ENCODE measurements around the gene TANGO6. TPM values are rescaled to one million over a fixed set of nuclear protein-coding genes. Genes with fewer than 3 reads are reported as not detected.

TANGO6 gene
- total and polyA plus RNA-seq, 10 of the 15 experiments (the other 5 are each of a cell fraction or from before 2014, with no cell fraction given), result 1.1 to 20.6 (median 11.0) TPM

GRCh38 chr16:68921637-68922036 lies 78.3 kb downstream of the TANGO6 start:
- H3K4me1 ChIP-seq (ENCODE audit: control insufficient read depth, insufficient read depth, low read length), result no peaks in the 10 kb centered on the region
- H3K79me2 ChIP-seq (ENCODE audit: control insufficient read depth, insufficient read depth, low read length), result no peaks in the 10 kb centered on the region
- intact Hi-C loops (cut with micrococcal nuclease; ENCODE audit: unreplicated experiment), result no loop called here
- ChIA-PET SMC1A (ENCODE audit: uncharacterized antibody, unreplicated experiment) (no interaction called here), CTCF (no interaction called here), RAD21 (ENCODE audit: unreplicated experiment) (no interaction called here), POLR2A (no interaction called here)
- ATAC-seq (no peak), DNase-seq (ENCODE audit: low read depth, low spot score) (no peak), FAIRE-seq (no peak)
- H3K27ac ChIP-seq (ENCODE audit: control insufficient read depth, insufficient read depth), result no peak overlapping the region
- H3K36me3 ChIP-seq (ENCODE audit: control insufficient read depth in 2 of 2, insufficient read depth in 2 of 2, low read length in 1 of 2), result peaks cover 0 to 5% of the 10 kb centered on the region in 2 experiments; a peak in 1 of 4 replicates
- no peak overlapping the region for H2AFZ ChIP-seq (ENCODE audit: control insufficient read depth, low read depth, low read length)
- BruUV-seq (replicated peaks), result no TSS peak
- TF ChIP-seq CUX1 (IDR thresholded peaks at IDR 0.05; ENCODE audit: insufficient replicate concordance, low read depth, low read length) (no peak), BACH1 (IDR thresholded peaks at IDR 0.05; ENCODE audit: borderline replicate concordance) (no peak), PKNOX1 (IDR thresholded peaks at IDR 0.05) (no peak), SIN3A (IDR thresholded peaks at IDR 0.05; ENCODE audit: low read depth, low read length) (no peak)
- 97% methylated on average over 2 of the region's 2 CpGs for WGBS (ENCODE audit: insufficient coverage, insufficient replicate concordance, low lambda C conversion rate, missing lambda C conversion rate)
- H3K9me3 ChIP-seq (replicated peaks; ENCODE audit: control insufficient read depth, insufficient read depth, low read length), result no peaks in the 10 kb centered on the region
- no peaks in the 10 kb centered on the region for H3K27me3 ChIP-seq (replicated peaks in 1 of 2; ENCODE audit: control insufficient read depth in 2 of 2, insufficient read depth in 2 of 2, low read length in 1 of 2)
- no peak overlapping the region for H3K4me2 ChIP-seq (ENCODE audit: control insufficient read depth, insufficient read depth)
- no peak overlapping the region for H3K9ac ChIP-seq (ENCODE audit: control insufficient read depth, insufficient read depth, low read length)
- in situ Hi-C loops (cut with MboI), result no loop called here
- H4K20me1 ChIP-seq (ENCODE audit: control insufficient read depth, insufficient read depth), result no peaks in the 10 kb centered on the region
- H3K4me3 ChIP-seq, result no peak overlapping the region
